PFSK-1 (cell line): Measurements from ENCODE around the gene LIMS2.

Source experiments
- FOXP2 ChIP-seq: optimal IDR thresholded peaks from 2 replicates; pipeline ENCODE3; 2011; ENCODE audit warnings: borderline replicate concordance, control low read depth, inconsistent platforms; ENCODE audit not compliant: insufficient read depth; ENCODE audit errors: extremely low read length, extremely low read depth
- POLR2AphosphoS5 ChIP-seq: IDR thresholded peaks from 2 replicates; pipeline ENCODE4 v1.6.1; 2012; ENCODE audit warnings: low read depth, mild to moderate bottlenecking, control low read depth, low read length, moderate library complexity
- REST ChIP-seq, 2 experiments: IDR thresholded peaks; 2 replicates each; pipeline versions ENCODE4 v1.6.1 to v1.8.0; 2011 to 2012; ENCODE audit warnings: low read depth in 2 of 2, low read length in 2 of 2, control low read depth in 1 of 2, inconsistent platforms in 1 of 2, mild to moderate bottlenecking in 1 of 2, moderate library complexity in 1 of 2; ENCODE audit not compliant: insufficient read depth in 1 of 2
- SIN3A ChIP-seq: IDR thresholded peaks from 2 replicates; pipeline ENCODE4 v1.6.1; 2012; ENCODE audit warnings: mild to moderate bottlenecking, low read length, moderate library complexity, borderline replicate concordance; ENCODE audit not compliant: insufficient read depth
- TAF1 ChIP-seq: IDR thresholded peaks from 2 replicates; pipeline ENCODE4 v1.6.1; 2012; ENCODE audit warnings: low read length, control low read depth, borderline replicate concordance; ENCODE audit not compliant: insufficient read depth

LIMS2 gene

DNA sequence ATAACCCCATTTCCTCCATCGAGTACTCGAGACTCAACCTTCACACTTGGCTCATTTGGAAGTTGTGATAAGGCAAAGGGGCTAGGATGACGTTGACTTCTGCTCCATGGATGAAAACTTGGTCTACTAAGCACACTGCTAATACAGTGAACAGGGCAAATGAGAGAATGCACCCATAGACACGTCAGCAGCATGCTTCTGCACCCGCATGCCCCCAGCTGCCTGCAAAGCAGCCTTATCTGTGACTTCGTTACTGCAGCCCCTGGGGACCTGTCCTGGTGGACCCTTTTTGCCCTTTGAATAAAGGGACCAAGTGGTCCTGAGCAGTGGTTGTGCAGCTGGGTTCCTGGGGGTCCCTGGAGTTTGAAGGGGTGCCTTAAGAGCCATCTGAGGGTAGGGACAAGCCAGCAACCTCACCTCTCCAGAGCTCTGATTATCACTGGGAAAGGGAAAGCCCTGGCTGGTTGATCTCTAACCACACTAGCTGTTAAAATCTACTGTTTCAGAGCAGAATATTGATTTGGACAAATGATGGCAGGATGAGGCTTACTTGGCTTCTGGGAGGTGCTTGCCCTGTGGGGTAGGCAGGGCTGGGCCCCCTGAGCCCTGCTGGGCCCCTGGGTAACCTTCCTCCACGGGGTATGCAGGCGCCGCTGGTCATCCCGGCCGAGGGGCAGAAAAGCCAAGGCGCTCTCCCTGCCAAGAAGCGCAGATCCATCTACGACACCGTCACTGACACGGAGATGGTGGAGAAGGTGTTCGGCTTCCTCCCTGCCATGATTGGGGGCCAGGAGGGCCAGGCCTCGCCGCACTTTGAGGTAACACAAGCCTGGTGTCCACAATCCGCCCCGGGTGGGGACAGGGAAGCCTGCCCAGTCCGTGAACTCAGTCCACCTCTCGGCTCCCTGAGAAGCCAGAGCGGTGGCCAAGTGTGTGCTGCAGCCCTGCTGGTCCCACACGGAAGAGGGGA, 67.0 kb downstream of the LIMS2 start:
- TF ChIP-seq FOXP2 (no peak), SIN3A (no peak)

GRCh38 chr2:127607399-127607908, 67.9 kb downstream of the LIMS2 start:
- TF ChIP-seq REST (IDR thresholded peaks at IDR 0.05; ENCODE audit: insufficient read depth in 1 of 2, low read depth in 2 of 2, low read length in 2 of 2) (no peak), TAF1 (no peak), SIN3A (no peak), POLR2AphosphoS5 (no peak), FOXP2 (no peak)

GRCh38 chr2:127606625-127607398, 68.5 kb downstream of the LIMS2 start:
- TF ChIP-seq TAF1 (no peak), REST (IDR thresholded peaks at IDR 0.05; ENCODE audit: insufficient read depth in 1 of 2, low read depth in 2 of 2, low read length in 2 of 2) (no peak), SIN3A (no peak), POLR2AphosphoS5 (no peak), FOXP2 (no peak)

- no peak for TF ChIP-seq FOXP2
These were observed 69.6 kb downstream of the LIMS2 start for GRCh38 chr2:127605691-127606263.

DNA sequence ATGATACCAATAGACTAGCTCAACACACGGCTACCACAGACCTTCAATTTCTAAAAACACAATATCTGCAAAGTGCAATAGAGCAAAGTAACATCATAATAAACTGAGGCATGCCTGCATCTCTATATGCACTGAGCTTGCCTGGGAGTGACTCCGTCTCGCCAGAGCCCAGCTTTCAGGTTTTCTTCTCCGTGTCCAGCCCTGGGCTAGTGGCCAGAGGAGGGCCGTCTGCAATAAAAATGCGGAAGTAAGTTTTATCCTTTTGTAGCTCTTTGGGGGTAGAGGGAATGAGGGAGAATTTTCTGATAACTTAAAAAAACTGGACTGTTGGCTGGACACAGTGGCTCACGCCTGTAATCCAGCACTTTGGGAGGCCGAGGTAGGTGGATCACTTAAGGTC, 70.3 kb downstream of the LIMS2 start:
- TF ChIP-seq FOXP2: no peak
- TF ChIP-seq REST (IDR thresholded peaks at IDR 0.05; ENCODE audit: insufficient read depth in 1 of 2, low read depth in 2 of 2, low read length in 2 of 2): no peak
- TF ChIP-seq TAF1: no peak
- no peak for TF ChIP-seq SIN3A
- no peak for TF ChIP-seq POLR2AphosphoS5
